ENCODE data around the gene PMM1.
"Not testable (repeated sequence)": the region's sequence is repeated elsewhere in the genome, so short reads cannot be mapped to it uniquely, and the experiment has no call there.

DNA sequence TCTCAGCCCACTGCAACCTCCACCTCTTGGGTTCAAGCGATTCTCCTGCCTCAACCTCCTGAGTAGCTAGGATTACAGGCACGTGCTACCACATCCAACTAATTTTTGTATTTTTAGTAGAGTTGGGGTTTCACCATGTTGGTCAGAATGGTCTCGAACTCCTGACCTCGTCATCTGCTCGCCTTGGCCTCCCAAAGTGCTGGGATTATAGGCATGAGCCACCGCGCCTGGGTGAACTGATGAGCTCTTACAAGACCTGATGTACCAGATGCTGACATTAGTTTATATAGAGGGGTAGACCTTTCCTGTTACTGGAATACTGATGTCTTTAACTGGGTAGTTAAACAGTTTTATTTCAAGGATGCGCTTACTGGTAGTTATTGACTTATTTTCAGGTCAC is 45.0 kb upstream of the PMM1 start:
- TF ChIP-seq, protein P1, sequence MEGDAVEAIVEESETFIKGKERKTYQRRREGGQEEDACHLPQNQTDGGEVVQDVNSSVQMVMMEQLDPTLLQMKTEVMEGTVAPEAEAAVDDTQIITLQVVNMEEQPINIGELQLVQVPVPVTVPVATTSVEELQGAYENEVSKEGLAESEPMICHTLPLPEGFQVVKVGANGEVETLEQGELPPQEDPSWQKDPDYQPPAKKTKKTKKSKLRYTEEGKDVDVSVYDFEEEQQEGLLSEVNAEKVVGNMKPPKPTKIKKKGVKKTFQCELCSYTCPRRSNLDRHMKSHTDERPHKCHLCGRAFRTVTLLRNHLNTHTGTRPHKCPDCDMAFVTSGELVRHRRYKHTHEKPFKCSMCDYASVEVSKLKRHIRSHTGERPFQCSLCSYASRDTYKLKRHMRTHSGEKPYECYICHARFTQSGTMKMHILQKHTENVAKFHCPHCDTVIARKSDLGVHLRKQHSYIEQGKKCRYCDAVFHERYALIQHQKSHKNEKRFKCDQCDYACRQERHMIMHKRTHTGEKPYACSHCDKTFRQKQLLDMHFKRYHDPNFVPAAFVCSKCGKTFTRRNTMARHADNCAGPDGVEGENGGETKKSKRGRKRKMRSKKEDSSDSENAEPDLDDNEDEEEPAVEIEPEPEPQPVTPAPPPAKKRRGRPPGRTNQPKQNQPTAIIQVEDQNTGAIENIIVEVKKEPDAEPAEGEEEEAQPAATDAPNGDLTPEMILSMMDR (conservative IDR thresholded peaks at IDR 0.05; ENCODE audit: low read depth, low read length) = not testable (repeated sequence)
- not testable (repeated sequence) for TF ChIP-seq EZH2 (IDR thresholded peaks at IDR 0.05; ENCODE audit: borderline replicate concordance, low read depth, low read length, poor library complexity, severe bottlenecking)
